NCI-H2107 treated with DMSO at 0.1 percent for 48 hours (cell line): ENCODE data around the gene NIPSNAP2.
A peak's percentile ranks its signal among the peaks of the same experiment; 100 is the strongest.
"Not testable (repeated sequence)": the region's sequence is repeated elsewhere in the genome, so short reads cannot be mapped to it uniquely, and the experiment has no call there.

ENCODE experiments used
- DNase-seq: peaks from one replicate; lab custom pipeline; 2025; ENCODE audit not compliant: unreplicated experiment; lab: John Stamatoyannopoulos, UW

The NIPSNAP2 gene

DNA sequence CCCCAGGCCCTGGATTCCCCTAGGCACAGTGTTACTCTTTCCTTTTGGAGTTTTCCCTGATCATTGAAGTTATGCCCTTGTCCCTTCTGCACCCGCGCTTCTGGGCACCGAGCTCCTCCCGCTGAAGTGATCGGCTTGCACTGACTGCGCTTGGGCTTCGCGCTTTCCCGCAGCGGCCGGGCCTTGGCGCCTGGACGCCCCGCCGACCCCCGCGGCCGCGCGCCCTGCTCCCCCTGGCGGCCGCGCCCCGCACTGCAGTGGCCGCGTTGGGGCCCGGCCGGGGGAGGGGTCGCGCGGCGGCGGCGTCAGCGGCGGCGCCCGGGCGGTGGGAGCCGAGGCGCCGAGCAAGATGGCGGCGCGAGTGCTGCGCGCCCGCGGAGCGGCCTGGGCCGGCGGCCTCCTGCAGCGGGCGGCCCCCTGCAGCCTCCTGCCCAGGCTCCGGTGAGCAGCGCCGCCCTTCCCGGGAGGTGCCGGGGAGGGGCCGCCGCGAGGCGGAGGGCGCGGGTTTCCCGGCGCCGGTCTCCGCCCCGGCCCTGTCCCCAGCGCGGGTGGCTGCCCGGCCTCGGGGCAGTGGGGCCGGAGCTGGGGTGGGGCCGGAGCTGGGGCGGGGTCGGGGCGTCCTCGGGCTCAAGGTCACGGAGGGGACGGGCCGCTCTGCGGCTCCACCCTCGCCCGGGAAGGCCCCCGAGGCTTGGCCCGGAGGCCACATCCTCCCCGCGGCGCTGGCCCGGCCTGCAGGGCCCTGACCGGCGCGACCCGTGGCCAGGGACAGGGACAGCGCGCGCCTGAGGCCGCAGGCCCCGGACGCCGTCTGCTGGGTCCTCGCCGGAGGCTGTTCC, at the start of gene NIPSNAP2:
Gene NIPSNAP2, plus strand, starts transcription at position 325 of the 839 bp plus-strand sequence. Its CDS starts 25 bp downstream, at position 350.
- DNase-seq = peak; percentile 56

GRCh38 chr7:55917771-55918170, 46.6 kb upstream of the NIPSNAP2 start:
- DNase-seq = no peak

DNA sequence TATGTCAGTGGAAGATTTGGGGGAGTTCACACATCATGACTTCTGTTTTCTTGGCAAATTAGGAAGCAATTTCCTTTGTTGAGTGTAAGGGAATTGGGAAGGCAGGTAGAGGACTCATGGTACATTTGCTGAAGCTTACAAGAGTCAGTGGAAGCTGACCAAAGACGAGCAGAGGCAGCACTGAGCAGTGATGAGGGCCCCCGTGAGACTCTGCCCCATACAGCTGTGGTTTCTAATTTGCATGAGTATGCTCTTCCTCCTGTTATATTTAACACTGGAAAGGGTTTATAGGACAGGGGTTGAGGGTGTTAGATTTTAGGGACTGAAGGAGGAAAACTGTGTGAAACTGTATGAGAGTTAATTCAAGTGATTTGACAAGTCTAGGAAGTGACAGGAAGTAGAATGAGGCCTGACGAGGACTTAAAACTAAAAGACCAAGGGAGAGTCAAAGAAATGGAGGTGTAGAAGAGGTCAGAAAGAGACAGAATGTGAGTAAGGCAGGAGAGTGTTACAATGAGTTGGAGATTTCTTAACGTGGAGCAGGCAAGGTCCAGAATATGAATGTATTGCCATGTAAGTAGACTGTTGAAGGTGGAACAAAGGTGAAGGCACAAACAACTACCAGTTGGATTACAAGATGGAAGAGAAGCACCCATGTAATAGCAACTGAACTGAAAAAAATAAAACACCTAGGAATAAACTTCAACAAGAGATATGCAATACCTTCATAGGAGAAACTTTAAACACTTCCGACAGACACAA, 36.2 kb upstream of the NIPSNAP2 start:
- no peak for DNase-seq

GRCh38 chr7:55931421-55932151, 32.8 kb upstream of the NIPSNAP2 start:
- no peak for DNase-seq

GRCh38 chr7:55939514-55940123, 24.8 kb upstream of the NIPSNAP2 start:
- DNase-seq = no peak

GRCh38 chr7:55946545-55946944, 17.8 kb upstream of the NIPSNAP2 start:
- no peak for DNase-seq

- DNase-seq = peak; percentile 87
These were observed 12.6 kb upstream of the NIPSNAP2 start, which contains the start of gene MRPS17 for GRCh38 chr7:55951637-55952351. TSS of gene MRPS17 (plus strand) at chr7:55951877. CDS start at chr7:55953196, 1,319 bp downstream.

GRCh38 chr7:55952352-55952671, 12.1 kb upstream of the NIPSNAP2 start:
- not testable (repeated sequence) for DNase-seq

DNA sequence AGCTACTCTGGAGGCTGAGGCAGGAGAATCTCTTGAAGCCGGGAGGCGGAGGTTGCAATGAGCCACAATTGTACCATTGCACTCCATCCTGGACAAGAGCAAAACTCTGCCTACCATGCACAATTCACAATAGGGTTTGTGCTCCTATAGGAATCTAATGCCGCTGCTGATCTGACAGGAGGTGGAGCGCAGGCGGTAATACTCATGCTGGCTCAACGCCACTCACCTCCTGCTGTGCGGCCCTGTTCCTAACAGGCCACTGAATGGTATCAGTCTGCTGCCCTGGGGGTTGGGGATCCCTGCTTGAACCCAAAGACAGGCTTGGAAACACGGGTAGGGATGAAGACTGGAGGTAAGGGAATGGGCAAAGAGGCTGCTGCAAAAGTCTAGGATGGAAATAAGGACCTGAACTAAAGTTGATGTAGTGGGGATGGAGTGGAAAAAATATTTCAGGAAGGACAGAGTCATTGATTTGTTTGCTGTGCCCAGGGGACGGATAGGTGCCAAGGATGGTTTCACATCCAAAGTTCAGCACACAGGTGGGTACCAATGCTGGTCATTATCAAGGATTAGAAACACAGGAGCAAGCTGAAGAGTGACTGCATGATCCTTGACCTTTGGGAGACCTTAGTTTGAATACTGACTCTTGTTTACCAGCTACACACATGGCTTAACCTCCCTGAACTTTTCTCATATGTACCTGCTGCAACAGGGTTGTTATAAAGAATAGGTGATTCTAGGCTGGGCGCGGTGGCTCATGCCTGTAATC, 10.5 kb upstream of the NIPSNAP2 start:
- no peak for DNase-seq

DNA sequence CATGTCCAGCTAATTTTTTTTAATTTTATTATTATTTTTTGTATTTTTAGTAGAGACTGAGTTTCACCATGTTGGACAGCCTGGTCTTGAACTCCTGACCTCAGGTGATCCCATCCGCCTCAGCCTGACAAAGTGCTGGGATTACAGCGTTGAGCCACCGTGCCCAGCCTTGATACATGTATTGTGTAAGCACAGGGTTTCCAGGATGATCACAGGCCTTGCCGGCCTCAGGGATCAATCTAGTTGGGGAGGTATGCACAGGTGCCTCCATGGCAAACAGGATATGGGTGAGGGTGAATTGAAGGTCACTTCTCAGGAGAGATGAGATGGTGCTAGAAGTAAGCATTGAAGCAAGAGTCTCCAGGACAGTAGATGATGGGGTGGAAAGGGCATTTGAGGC, 7.2 kb upstream of the NIPSNAP2 start:
- DNase-seq = no peak

DNA sequence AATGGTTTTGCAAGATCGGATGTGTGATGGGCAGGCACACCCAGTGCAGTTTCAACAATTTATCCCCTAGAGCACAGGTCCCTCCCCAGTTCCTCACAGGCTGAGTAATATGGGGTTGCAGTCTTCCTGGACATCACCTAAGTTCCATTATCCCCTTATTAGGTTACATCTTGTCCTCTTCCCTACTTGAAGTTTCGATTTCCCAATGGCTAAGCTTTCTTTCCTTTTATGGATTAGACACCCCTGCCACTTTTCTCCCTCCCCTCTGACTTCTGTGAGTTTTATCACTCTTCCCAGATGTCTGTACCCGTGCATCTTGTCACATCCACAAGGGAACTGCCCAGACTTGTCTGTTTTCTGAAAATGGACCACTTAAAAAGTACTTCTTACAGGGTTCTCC, 2.4 kb upstream of the NIPSNAP2 start:
- DNase-seq = no peak

DNA sequence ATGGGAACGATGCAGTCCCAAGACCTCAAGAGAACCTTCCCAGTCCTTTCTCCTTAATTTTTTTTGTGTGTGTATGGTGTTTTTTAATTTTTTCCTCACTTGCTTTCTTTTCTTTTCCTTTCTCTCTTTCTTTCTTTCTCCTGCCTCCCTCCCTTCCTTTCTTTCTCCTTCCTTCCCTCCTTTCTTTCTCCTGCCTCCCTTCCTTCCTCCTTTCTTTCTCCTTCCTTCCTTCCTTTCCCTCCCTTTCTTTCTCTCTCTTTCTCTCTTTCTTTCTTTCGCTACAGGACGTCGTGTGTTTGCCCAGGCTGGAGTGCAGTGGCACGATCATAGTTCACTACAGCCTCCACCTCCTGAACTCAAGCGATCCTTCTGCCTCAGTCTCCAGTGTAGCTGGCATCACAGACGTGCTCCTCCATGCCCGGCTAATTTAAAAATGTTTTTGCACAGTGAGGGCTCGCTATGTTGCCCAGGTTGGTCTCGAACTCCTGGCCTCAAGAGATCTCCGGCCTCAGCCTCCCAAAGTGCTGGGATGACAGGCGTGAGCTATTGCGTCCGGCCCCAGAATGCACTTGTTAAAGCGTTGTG, 709 bp upstream of the NIPSNAP2 start:
- DNase-seq = no peak

DNA sequence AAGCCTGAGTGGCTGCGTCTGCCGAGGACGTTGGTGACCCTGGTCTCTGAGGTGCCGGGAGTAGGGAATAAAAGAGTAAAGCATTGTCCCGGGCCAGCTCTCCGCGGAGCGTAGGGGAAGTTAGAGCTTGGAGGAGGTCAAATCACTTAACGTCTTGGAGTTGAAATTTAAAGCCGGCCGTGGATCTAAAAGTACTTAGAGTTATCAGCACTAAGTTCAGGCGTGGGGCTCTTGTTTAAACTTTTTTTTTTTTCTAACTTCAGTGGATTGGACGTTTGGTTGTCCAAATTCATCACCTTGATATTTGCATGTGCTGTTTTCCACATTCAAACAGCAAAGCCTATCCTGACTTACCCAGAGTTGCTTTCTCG, 700 bp downstream of the NIPSNAP2 start:
- no peak for DNase-seq

DNA sequence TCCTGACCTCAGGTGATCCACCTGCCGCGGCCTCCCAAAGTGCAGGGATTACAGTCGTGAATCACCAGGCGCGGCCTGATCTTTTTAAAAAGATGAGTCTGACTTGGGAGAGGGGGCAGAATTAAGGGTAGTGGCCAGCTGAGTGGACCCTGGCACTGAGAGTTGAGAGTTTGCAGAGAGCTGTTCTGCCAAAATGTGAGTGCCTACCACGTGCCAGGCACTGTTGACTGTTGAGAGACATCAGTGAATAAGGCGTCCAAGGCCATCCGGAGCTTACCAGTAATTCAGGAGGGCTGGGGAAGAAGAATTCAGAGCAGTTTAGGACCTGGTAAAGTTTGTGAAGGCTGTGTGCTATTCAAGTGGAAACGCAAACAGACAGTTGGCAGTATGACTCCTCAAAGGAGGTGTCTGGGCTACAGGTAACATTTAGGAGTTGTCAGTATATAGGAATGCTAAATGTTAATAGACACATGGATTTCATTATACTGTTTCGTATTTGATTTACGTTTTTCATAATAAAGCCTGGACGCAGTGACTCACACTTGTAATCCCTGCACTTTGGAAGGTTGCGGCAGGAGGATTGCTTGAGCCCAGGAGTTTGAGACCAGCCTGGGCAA, 1.5 kb downstream of the NIPSNAP2 start:
- DNase-seq = no peak

GRCh38 chr7:55966851-55967250, 2.5 kb downstream of the NIPSNAP2 start:
- DNase-seq = no peak

GRCh38 chr7:55969391-55969790, 5.0 kb downstream of the NIPSNAP2 start:
- DNase-seq = no peak

- peak; percentile 69 for DNase-seq
These were observed 6.2 kb downstream of the NIPSNAP2 start for GRCh38 chr7:55970561-55970960.

- peak; percentile 69 for DNase-seq
These were observed 6.6 kb downstream of the NIPSNAP2 start for GRCh38 chr7:55970978-55971377.

GRCh38 chr7:55973747-55974250, 9.4 kb downstream of the NIPSNAP2 start:
- DNase-seq = no peak
